IPS-15b (cell line): Measurements from ENCODE around the gene CACNG4.

Source experiments
- H3K27me3 ChIP-seq: one replicate; pipeline ENCODE4 v1.6.1; 2013; ENCODE audit warnings: low read length; ENCODE audit not compliant: control insufficient read depth, insufficient read depth
- H3K36me3 ChIP-seq: one replicate; pipeline ENCODE4 v1.6.1; 2013; ENCODE audit warnings: low read length; ENCODE audit not compliant: control insufficient read depth, insufficient read depth
- H3K4me1 ChIP-seq: one replicate; pipeline ENCODE4 v1.6.1; 2013; ENCODE audit warnings: mild to moderate bottlenecking, low read length; ENCODE audit not compliant: control insufficient read depth, insufficient read depth
- H3K4me3 ChIP-seq: one replicate; pipeline ENCODE4 v1.5.1; 2013; ENCODE audit warnings: low read depth, low read length
- H3K9ac ChIP-seq: one replicate; pipeline ENCODE4 v1.6.1; 2013; ENCODE audit warnings: low read depth, mild to moderate bottlenecking, low read length
- H3K9me3 ChIP-seq: one replicate; pipeline ENCODE4 v1.6.1; 2013; ENCODE audit warnings: mild to moderate bottlenecking, low read length; ENCODE audit not compliant: control insufficient read depth, insufficient read depth

CACNG4 gene

GRCh38 chr17:66932311-66932710 is 32.2 kb upstream of the CACNG4 start:
- no peak overlapping the region for H3K9ac ChIP-seq
- H3K36me3 ChIP-seq, result no peaks in the 10 kb centered on the region
- H3K4me3 ChIP-seq, result no peak overlapping the region
- H3K4me1 ChIP-seq, result no peaks in the 10 kb centered on the region
- no peaks in the 10 kb centered on the region for H3K27me3 ChIP-seq
- H3K9me3 ChIP-seq, result no peaks in the 10 kb centered on the region

DNA sequence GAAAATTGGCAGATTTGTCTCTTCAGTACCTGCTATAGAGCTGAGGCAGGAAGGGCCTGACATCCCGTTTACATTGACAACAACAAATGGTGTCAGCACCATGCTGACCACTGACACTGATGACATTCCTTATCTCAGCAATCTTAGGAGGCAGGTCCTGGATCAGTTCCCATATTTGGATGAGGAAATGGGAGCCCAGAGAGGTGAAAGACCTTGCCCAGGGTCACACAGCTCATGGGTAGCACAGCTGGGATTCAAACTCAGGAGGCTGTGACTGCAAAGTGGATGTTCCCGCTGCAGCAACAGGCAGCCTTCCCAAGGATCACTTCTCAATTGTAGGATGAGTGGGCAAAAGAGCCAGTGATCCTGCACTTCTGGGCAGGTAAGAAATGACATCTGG is 30.5 kb upstream of the CACNG4 start:
- no peaks in the 10 kb centered on the region for H3K4me1 ChIP-seq
- no peaks in the 10 kb centered on the region for H3K27me3 ChIP-seq
- peaks cover 5% of the 10 kb centered on the region for H3K9me3 ChIP-seq

GRCh38 chr17:66935717-66936116 is 28.8 kb upstream of the CACNG4 start:
- H3K9ac ChIP-seq, result no peak overlapping the region
- H3K4me1 ChIP-seq, result no peaks in the 10 kb centered on the region
- peaks cover 2% of the 10 kb centered on the region for H3K36me3 ChIP-seq
- H3K4me3 ChIP-seq, result no peak overlapping the region
- H3K9me3 ChIP-seq, result peaks cover 5% of the 10 kb centered on the region
- no peaks in the 10 kb centered on the region for H3K27me3 ChIP-seq

More for the DNA sequence above, 30.5 kb upstream of the CACNG4 start:
- Histone ChIP-seq H3K4me3 (no peak overlapping the region), H3K36me3 (peaks cover 2% of the 10 kb centered on the region), H3K9ac (no peak overlapping the region)

GRCh38 chr17:66938656-66939055 is 25.9 kb upstream of the CACNG4 start:
- H3K27me3 ChIP-seq, result no peaks in the 10 kb centered on the region
- peaks cover 5% of the 10 kb centered on the region for H3K9me3 ChIP-seq
- H3K4me3 ChIP-seq, result no peak overlapping the region
- no peaks in the 10 kb centered on the region for H3K4me1 ChIP-seq
- H3K9ac ChIP-seq, result no peak overlapping the region
- peaks cover 2% of the 10 kb centered on the region for H3K36me3 ChIP-seq

GRCh38 chr17:66939461-66940114 is 24.9 kb upstream of the CACNG4 start:
- H3K27me3 ChIP-seq, result no peaks in the 10 kb centered on the region

GRCh38 chr17:66941249-66941648 is 23.3 kb upstream of the CACNG4 start:
- H3K36me3 ChIP-seq, result peaks cover 2% of the 10 kb centered on the region
- peaks cover 5% of the 10 kb centered on the region for H3K9me3 ChIP-seq
- H3K4me3 ChIP-seq, result no peak overlapping the region
- no peak overlapping the region for H3K9ac ChIP-seq
- no peaks in the 10 kb centered on the region for H3K4me1 ChIP-seq
- no peaks in the 10 kb centered on the region for H3K27me3 ChIP-seq

More at GRCh38 chr17:66939461-66940114, 24.9 kb upstream of the CACNG4 start:
- Histone ChIP-seq H3K9me3 (peaks cover 5% of the 10 kb centered on the region), H3K4me1 (no peaks in the 10 kb centered on the region), H3K9ac (no peak overlapping the region), H3K36me3 (peaks cover 2% of the 10 kb centered on the region), H3K4me3 (no peak overlapping the region)

GRCh38 chr17:66941773-66942450 is 22.6 kb upstream of the CACNG4 start:
- Histone ChIP-seq H3K9ac (no peak overlapping the region), H3K9me3 (peaks cover 5% of the 10 kb centered on the region), H3K4me1 (no peaks in the 10 kb centered on the region), H3K4me3 (no peak overlapping the region), H3K36me3 (peaks cover 2% of the 10 kb centered on the region), H3K27me3 (no peaks in the 10 kb centered on the region)

DNA sequence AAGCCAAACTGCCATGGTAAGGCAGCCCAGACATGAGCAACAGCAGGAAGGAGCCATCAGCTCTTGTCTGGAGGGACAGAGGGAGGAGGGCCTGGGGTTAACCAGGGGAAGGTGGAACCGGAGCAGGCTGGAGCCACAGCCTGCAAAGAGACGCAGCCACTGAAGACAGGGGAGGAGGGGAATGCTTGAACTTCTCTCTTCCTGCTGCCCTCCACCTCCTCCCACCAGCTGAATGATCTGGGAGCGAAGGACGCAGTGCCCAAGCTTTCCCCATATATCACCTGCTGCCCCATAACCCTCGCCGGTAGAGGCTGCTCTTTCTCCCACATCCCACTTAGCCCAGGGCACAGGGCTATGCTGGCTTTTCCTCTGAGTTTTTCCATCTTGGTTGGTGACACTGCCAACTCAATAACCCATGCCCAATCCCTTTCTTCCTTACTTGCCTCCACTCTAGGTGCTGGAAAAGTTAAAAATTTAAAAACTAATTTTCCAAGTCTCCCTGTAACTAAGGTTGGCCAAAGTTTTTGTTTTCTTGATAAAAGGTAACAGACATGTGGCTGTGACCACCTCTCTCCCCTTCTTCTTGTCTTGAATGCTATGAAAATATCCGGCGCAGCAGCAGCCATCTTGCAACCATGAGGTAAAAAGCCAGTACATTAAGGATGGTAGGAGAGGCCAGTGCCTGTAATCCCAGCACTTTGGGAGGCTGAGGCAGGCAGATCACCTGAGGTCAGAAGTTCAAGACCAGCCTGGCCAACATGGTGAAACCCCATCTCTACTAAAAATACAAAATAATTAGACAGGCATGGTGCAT is 21.8 kb upstream of the CACNG4 start:
- Histone ChIP-seq H3K4me3 (no peak overlapping the region), H3K9me3 (peaks cover 4% of the 10 kb centered on the region), H3K4me1 (no peaks in the 10 kb centered on the region), H3K27me3 (no peaks in the 10 kb centered on the region), H3K9ac (no peak overlapping the region), H3K36me3 (peaks cover 1% of the 10 kb centered on the region)

DNA sequence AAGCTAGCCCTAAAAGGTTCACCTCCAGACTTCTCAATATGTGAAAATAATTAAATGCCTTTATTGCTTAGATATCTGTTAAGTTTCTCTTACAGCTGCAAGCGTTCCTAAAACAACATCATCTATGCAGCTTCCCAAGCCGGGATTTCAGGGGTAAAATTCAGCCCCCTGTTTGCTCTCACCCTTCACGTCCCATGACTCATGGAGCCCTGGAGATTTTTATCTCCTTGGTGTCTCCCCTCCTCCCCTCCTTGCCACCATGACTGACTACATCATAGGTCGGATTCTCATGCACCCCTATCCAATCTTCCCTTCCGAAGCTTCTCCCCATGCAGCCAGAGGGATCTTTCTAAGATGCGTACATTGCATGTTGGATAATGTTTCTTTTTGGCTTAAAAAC is 21.0 kb upstream of the CACNG4 start:
- Histone ChIP-seq H3K4me3 (no peak overlapping the region), H3K36me3 (no peaks in the 10 kb centered on the region), H3K4me1 (no peaks in the 10 kb centered on the region), H3K9ac (no peak overlapping the region), H3K9me3 (no peaks in the 10 kb centered on the region), H3K27me3 (no peaks in the 10 kb centered on the region)

DNA sequence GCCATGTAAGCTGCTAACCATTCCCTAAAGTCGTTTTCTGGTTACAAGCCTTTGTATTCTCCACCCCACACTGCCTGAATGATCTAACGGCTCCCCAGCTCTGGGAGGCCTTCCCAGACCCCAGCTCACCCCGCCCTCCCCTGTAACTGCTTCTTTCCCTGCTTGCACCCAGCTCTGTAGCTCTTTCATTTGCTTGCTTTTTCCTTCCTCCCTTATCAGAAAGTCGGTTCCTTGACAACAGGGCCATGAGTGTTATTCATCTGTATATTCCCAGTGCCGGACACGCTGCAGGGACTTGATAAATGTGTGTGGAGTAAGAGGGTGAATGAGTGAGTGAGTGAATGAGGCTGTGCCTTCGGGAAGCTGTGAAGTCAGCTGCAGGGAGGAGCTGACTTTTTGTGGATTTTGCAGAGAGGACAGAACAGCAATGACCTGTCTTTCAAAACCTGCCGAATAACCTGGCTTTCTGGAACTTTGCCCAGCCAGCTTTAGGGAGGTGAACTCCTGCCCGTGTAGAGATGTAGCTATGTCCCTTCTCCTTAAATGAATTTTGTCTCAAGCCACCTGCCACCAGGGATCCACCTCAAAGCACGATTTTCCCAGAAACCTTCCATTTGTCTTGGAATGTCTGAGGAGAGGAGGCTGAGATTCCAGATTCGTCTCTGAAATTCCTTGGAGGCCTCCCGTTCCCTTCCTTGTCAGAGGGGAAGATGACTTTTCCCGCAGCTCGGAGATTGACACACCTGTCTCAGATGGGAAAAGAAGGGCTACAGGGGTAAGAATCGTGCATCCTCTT is 20.0 kb upstream of the CACNG4 start:
- no peaks in the 10 kb centered on the region for H3K4me1 ChIP-seq
- H3K4me3 ChIP-seq, result no peak overlapping the region

GRCh38 chr17:66945147-66945835 is 19.2 kb upstream of the CACNG4 start:
- H3K9me3 ChIP-seq, result no peaks in the 10 kb centered on the region
- no peaks in the 10 kb centered on the region for H3K27me3 ChIP-seq
- H3K36me3 ChIP-seq, result no peaks in the 10 kb centered on the region
- no peak overlapping the region for H3K9ac ChIP-seq
- H3K4me1 ChIP-seq, result no peaks in the 10 kb centered on the region
- H3K4me3 ChIP-seq, result no peak overlapping the region

More for the DNA sequence above, 20.0 kb upstream of the CACNG4 start:
- Histone ChIP-seq H3K9ac (no peak overlapping the region), H3K36me3 (no peaks in the 10 kb centered on the region), H3K9me3 (no peaks in the 10 kb centered on the region), H3K27me3 (no peaks in the 10 kb centered on the region)
